ENCODE results near the gene KIF26B.

Gene KIF26B

GRCh38 chr1:245753807-245754206 lies 599.0 kb downstream of the KIF26B start:
- DNase-seq (ENCODE audit: low read depth), result no peak

DNA sequence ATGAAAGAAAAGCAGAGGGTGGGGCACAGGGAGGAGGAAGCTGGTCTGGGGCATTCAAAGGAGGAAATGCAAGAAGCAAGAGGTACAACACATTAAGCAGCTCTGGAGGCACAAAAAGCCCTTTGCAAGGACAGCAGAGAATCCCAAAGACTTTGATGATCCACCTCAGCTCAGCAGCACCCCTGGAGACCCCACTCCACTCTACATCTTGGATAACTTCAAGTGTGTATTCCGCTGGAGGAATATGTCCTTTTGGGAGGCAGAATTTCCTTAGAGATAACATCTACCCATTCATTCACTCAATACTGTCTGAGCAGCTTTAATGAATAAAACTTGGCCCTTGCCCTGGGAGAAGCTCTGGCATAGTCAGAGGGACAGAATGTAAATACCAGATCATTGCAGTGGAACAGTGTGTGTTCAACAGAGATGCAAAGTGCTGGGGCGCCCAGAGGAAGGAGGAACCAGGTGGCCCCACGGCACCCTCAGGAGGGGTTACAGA lies 599.7 kb downstream of the KIF26B start:
- DNase-seq (ENCODE audit: low read depth), result no peak

Data from GM04503 (cell line).